Activated naive CD4-positive, alpha-beta T cell treated with Interleukin-2 at 50 U/mL for 16 hours (primary cell): ENCODE measurements around the gene TMED5.
A peak's percentile ranks its signal among the peaks of the same experiment; 100 is the strongest.
"Not testable (repeated sequence)": the region's sequence is repeated elsewhere in the genome, so short reads cannot be mapped to it uniquely, and the experiment has no call there.

ENCODE experiments used
- DNase-seq: peaks from one replicate; pipeline ENCODE4 v3.0.0-alpha.2; 2020

TMED5 gene

GRCh38 chr1:93179886-93180722 lies at the start of gene TMED5:
TSS of gene TMED5 (minus strand) at chr1:93180413. CDS start at chr1:93180242, 171 bp downstream.
- DNase-seq = peak; percentile 95

GRCh38 chr1:93223023-93223675 lies 42.9 kb upstream of the TMED5 start:
- no peak for DNase-seq

- DNase-seq = no peak
These were observed 41.7 kb upstream of the TMED5 start for GRCh38 chr1:93221913-93222312.

- DNase-seq = not testable (repeated sequence)
These were observed 40.5 kb upstream of the TMED5 start for GRCh38 chr1:93220716-93221115.

- DNase-seq = peak; percentile 3
These were observed 39.2 kb upstream of the TMED5 start for GRCh38 chr1:93219443-93219842.

GRCh38 chr1:93215322-93215721 lies 35.1 kb upstream of the TMED5 start:
- DNase-seq = no peak

- no peak for DNase-seq
These were observed 27.0 kb upstream of the TMED5 start for GRCh38 chr1:93207211-93207610.

GRCh38 chr1:93206567-93206954 lies 26.3 kb upstream of the TMED5 start:
- DNase-seq = no peak

GRCh38 chr1:93205892-93206566 lies 25.8 kb upstream of the TMED5 start:
- DNase-seq = no peak

- DNase-seq = no peak
These were observed 20.5 kb upstream of the TMED5 start for GRCh38 chr1:93200714-93201113.

GRCh38 chr1:93200086-93200620 lies 19.9 kb upstream of the TMED5 start:
- no peak for DNase-seq

GRCh38 chr1:93199150-93199549 lies 18.9 kb upstream of the TMED5 start:
- DNase-seq = no peak

- no peak for DNase-seq
These were observed 16.4 kb upstream of the TMED5 start for GRCh38 chr1:93196591-93196990.

- DNase-seq = no peak
These were observed 14.2 kb upstream of the TMED5 start for GRCh38 chr1:93194231-93194990.

GRCh38 chr1:93190432-93190831 lies 10.2 kb upstream of the TMED5 start:
- DNase-seq = no peak

- DNase-seq = no peak
These were observed 6.5 kb upstream of the TMED5 start for GRCh38 chr1:93186667-93187066.

GRCh38 chr1:93180723-93181613 lies 755 bp upstream of the TMED5 start, which contains the start of gene CCDC18:
TSS of gene CCDC18 (plus strand) at chr1:93180724. CDS start at chr1:93183362, 2,638 bp downstream.
- DNase-seq = peak; percentile 64

- DNase-seq = no peak
These were observed 1.8 kb downstream of the TMED5 start for GRCh38 chr1:93178418-93178817.

- no peak for DNase-seq
These were observed 2.2 kb downstream of the TMED5 start for GRCh38 chr1:93177991-93178390.

GRCh38 chr1:93174638-93175037 lies 5.6 kb downstream of the TMED5 start:
- not testable (repeated sequence) for DNase-seq

GRCh38 chr1:93172778-93173177 lies 7.4 kb downstream of the TMED5 start:
- no peak for DNase-seq
